Neural progenitor cell (in vitro differentiated cells): ENCODE measurements around the gene GOPC. TPM values are rescaled to one million over a fixed set of nuclear protein-coding genes. Genes with fewer than 3 reads are reported as not detected.

Source experiments
- DNase-seq: peaks from one replicate; pipeline ENCODE4 v3.0.0-alpha.2; 2016; ENCODE audit warnings: low spot score
- H2AFZ ChIP-seq: fragments of 200-600 bp; sonication (generic); replicated peaks from 2 replicates; pipeline ENCODE4 v1.6.1; 2016; ENCODE audit warnings: antibody characterized with exemption
- H3F3A ChIP-seq: fragments of 200-600 bp; sonication (generic); 2 replicates; pipeline ENCODE4 v1.6.1; 2016; ENCODE audit warnings: antibody characterized with exemption, low read depth
- H3K27ac ChIP-seq: fragments of 200-600 bp; sonication (generic); 2 replicates; pipeline ENCODE4 v1.5.1; 2016; ENCODE audit warnings: mild to moderate bottlenecking
- H3K27me3 ChIP-seq: fragments of 200-600 bp; sonication (generic); 2 replicates; pipeline ENCODE4 v1.6.1; 2016; ENCODE audit warnings: mild to moderate bottlenecking, moderate library complexity
- H3K36me3 ChIP-seq: fragments of 200-600 bp; sonication (generic); 2 replicates; pipeline ENCODE4 v1.5.1; 2016
- H3K4me1 ChIP-seq: fragments of 200-600 bp; sonication (generic); 2 replicates; pipeline ENCODE4 v1.6.1; 2016; ENCODE audit warnings: mixed run types
- H3K4me2 ChIP-seq: fragments of 200-600 bp; sonication (generic); 2 replicates; pipeline ENCODE4 v1.6.1; 2016
- H3K4me3 ChIP-seq: fragments of 200-600 bp; sonication (generic); 2 replicates; pipeline ENCODE4 v1.5.1; 2016
- H3K79me2 ChIP-seq: fragments of 200-600 bp; sonication (generic); 2 replicates; pipeline ENCODE4 v1.6.1; 2016; ENCODE audit warnings: low read depth
- H3K9ac ChIP-seq: fragments of 200-600 bp; sonication (generic); 2 replicates; pipeline ENCODE4 v1.6.1; 2016
- H3K9me3 ChIP-seq: fragments of 200-600 bp; sonication (generic); 2 replicates; pipeline ENCODE4 v1.5.1; 2016; ENCODE audit warnings: low read depth
- H4K20me1 ChIP-seq: fragments of 200-600 bp; sonication (generic); 2 replicates; pipeline ENCODE4 v1.6.1; 2016; ENCODE audit warnings: low read depth
- H3K27ac Mint-ChIP-seq: 3 replicates; pipeline ENCODE4 v1.8.0; 2021; ENCODE audit warnings: mixed read lengths
- H3K27me3 Mint-ChIP-seq: 2 replicates; pipeline ENCODE4 v1.8.0; 2022; ENCODE audit warnings: low read depth, mild to moderate bottlenecking, inconsistent platforms, moderate library complexity, mixed read lengths; ENCODE audit not compliant: insufficient read depth
- H3K36me3 Mint-ChIP-seq: 3 replicates; pipeline ENCODE4 v1.8.0; 2021; ENCODE audit warnings: mixed read lengths
- H3K4me1 Mint-ChIP-seq: 3 replicates; pipeline ENCODE4 v1.8.0; 2021; ENCODE audit warnings: mixed read lengths
- H3K4me3 Mint-ChIP-seq: 3 replicates; pipeline ENCODE4 v1.8.0; 2021; ENCODE audit warnings: mild to moderate bottlenecking, moderate library complexity, mixed read lengths
- H3K9me3 Mint-ChIP-seq: 3 replicates; pipeline ENCODE4 v1.8.0; 2020; ENCODE audit warnings: mixed read lengths
- CTCF ChIP-seq: fragments of 200-600 bp; sonication (generic); IDR thresholded peaks from 2 replicates; pipeline ENCODE4 v1.5.1; 2017; ENCODE audit warnings: antibody characterized with exemption, mild to moderate bottlenecking
- EZH2 ChIP-seq: fragments of 200-600 bp; sonication (generic); IDR thresholded peaks from 2 replicates; pipeline ENCODE4 v1.6.1; 2017; ENCODE audit warnings: antibody characterized with exemption, mild to moderate bottlenecking, moderate library complexity
- EZH2phosphoT487 ChIP-seq: fragments of 200-600 bp; sonication (generic); IDR thresholded peaks from 2 replicates; pipeline ENCODE4 v1.6.1; 2017; ENCODE audit warnings: antibody characterized with exemption
- total RNA-seq: library from RNA; depleted of rRNA; stranded (reverse); fragments of >200 nt; gene quantifications from 2 replicates; pipeline ENCODE4 v1.2.3, GENCODE V29; 2015; ENCODE audit warnings: low replicate concordance

Gene GOPC
- total RNA-seq, 1 donor from 2014 or later, result 39.2 TPM

GRCh38 chr6:117585647-117586046 is 16.7 kb downstream of the GOPC start:
- no peak overlapping the region for H3K4me3 Mint-ChIP-seq
- no peak overlapping the region for H3K4me3 ChIP-seq
- H3K27ac ChIP-seq, result no peak overlapping the region
- H4K20me1 ChIP-seq, result no peaks in the 10 kb centered on the region
- no peaks in the 10 kb centered on the region for H3K9me3 ChIP-seq
- no peaks in the 10 kb centered on the region for H3K27me3 Mint-ChIP-seq
- H2AFZ ChIP-seq, result no peak overlapping the region
- H3K36me3 ChIP-seq, result peaks cover 7% of the 10 kb centered on the region
- no peak for DNase-seq
- peaks cover 32% of the 10 kb centered on the region for H3K79me2 ChIP-seq
- H3K27ac Mint-ChIP-seq, result no peak overlapping the region
- H3F3A ChIP-seq, result no peaks in the 10 kb centered on the region
- H3K36me3 Mint-ChIP-seq, result peaks cover 29% of the 10 kb centered on the region
- no peak overlapping the region for H3K9ac ChIP-seq
- no peaks in the 10 kb centered on the region for H3K4me1 ChIP-seq
- no peak overlapping the region for H3K4me2 ChIP-seq
- TF ChIP-seq CTCF, result no peak
- TF ChIP-seq EZH2phosphoT487, result no peak
- TF ChIP-seq EZH2, result no peak
- H3K9me3 Mint-ChIP-seq, result peaks cover 2% of the 10 kb centered on the region
- H3K4me1 Mint-ChIP-seq, result no peaks in the 10 kb centered on the region
- no peaks in the 10 kb centered on the region for H3K27me3 ChIP-seq

GRCh38 chr6:117574198-117574597 is 28.1 kb downstream of the GOPC start:
- Histone ChIP-seq H3K4me2 (no peak overlapping the region), H3K27ac (no peak overlapping the region), H3K79me2 (no peaks in the 10 kb centered on the region), H2AFZ (no peak overlapping the region), H3K4me1 (no peaks in the 10 kb centered on the region), H3K9ac (no peak overlapping the region), H3K4me3 (no peak overlapping the region), H3K27me3 (no peaks in the 10 kb centered on the region), H3K36me3 (peaks cover 13% of the 10 kb centered on the region), H3F3A (no peaks in the 10 kb centered on the region), H4K20me1 (no peaks in the 10 kb centered on the region), H3K9me3 (no peaks in the 10 kb centered on the region)
- Mint-ChIP-seq H3K9me3 (no peaks in the 10 kb centered on the region), H3K27me3 (no peaks in the 10 kb centered on the region), H3K27ac (no peak overlapping the region), H3K4me3 (no peak overlapping the region), H3K36me3 (peaks cover 9% of the 10 kb centered on the region), H3K4me1 (no peaks in the 10 kb centered on the region)
- no peak for TF ChIP-seq EZH2phosphoT487
- no peak for TF ChIP-seq EZH2
- TF ChIP-seq CTCF, result no peak
- DNase-seq, result no peak

GRCh38 chr6:117573006-117573680 is 29.2 kb downstream of the GOPC start:
- H3K4me1 ChIP-seq, result no peaks in the 10 kb centered on the region
- no peak for DNase-seq
- no peaks in the 10 kb centered on the region for H3K9me3 ChIP-seq
- peaks cover 13% of the 10 kb centered on the region for H3K36me3 ChIP-seq
- H3K27me3 ChIP-seq, result no peaks in the 10 kb centered on the region
- H3K79me2 ChIP-seq, result no peaks in the 10 kb centered on the region
- H3K27me3 Mint-ChIP-seq, result no peaks in the 10 kb centered on the region
- no peak overlapping the region for H3K27ac ChIP-seq
- H3K4me3 ChIP-seq, result no peak overlapping the region
- TF ChIP-seq EZH2 (no peak), CTCF (no peak), EZH2phosphoT487 (no peak)
- no peaks in the 10 kb centered on the region for H3K4me1 Mint-ChIP-seq
- H4K20me1 ChIP-seq, result no peaks in the 10 kb centered on the region
- no peak overlapping the region for H3K27ac Mint-ChIP-seq
- peaks cover 9% of the 10 kb centered on the region for H3K36me3 Mint-ChIP-seq
- no peak overlapping the region for H3K4me2 ChIP-seq
- H3K9me3 Mint-ChIP-seq, result no peaks in the 10 kb centered on the region
- H3K9ac ChIP-seq, result no peak overlapping the region
- H3F3A ChIP-seq, result no peaks in the 10 kb centered on the region
- H2AFZ ChIP-seq, result no peak overlapping the region
- H3K4me3 Mint-ChIP-seq, result no peak overlapping the region
